Heart left ventricle (tissue), 16 donors: ENCODE data around the gene CYP2E1. TPM values are rescaled to one million over a fixed set of nuclear protein-coding genes. Genes with fewer than 3 reads are reported as not detected.
"Not testable (repeated sequence)": the region's sequence is repeated elsewhere in the genome, so short reads cannot be mapped to it uniquely, and the experiment has no call there.

Experiments used
- ATAC-seq, 4 donors: fragments of 200-7000 bp; cut with Tn5 transposase; one replicate each; pipeline ENCODE4 v1.9.1; 2020 to 2022; ENCODE audit warnings: moderate library complexity in 4 of 4, mild to moderate bottlenecking in 3 of 4, moderate number of reproducible peaks in 1 of 4
- DNase-seq, 5 donors: peaks; one replicate each; pipeline ENCODE4 v3.0.0-alpha.2; 2020
- H3K27ac ChIP-seq, 12 donors: fragments of 200-600 bp; sonication (generic) in 4 of 12; one replicate each; pipeline versions ENCODE4 v1.5.0 to v1.8.0; 2016 to 2022; ENCODE audit warnings: mild to moderate bottlenecking in 2 of 12
- H3K27me3 ChIP-seq, 9 donors: fragments of 200-600 bp; sonication (generic) in 2 of 9; one replicate each; pipeline versions ENCODE4 v1.5.1 to v1.8.0; 2016 to 2022; ENCODE audit warnings: mild to moderate bottlenecking in 3 of 9
- H3K36me3 ChIP-seq, 9 donors: fragments of 200-600 bp; sonication (generic) in 2 of 9; one replicate each; pipeline versions ENCODE4 v1.5.0 to v1.8.0; 2018 to 2022; ENCODE audit warnings: mild to moderate bottlenecking in 2 of 9
- H3K4me1 ChIP-seq, 12 donors: fragments of 200-600 bp; sonication (generic) in 4 of 12; one replicate each; pipeline versions ENCODE4 v1.5.0 to v1.8.0; 2016 to 2022; ENCODE audit warnings: mild to moderate bottlenecking in 3 of 12
- H3K4me3 ChIP-seq, 12 donors: fragments of 200-600 bp; sonication (generic) in 4 of 12; one replicate each; pipeline versions ENCODE4 v1.5.0 to v1.8.0; 2017 to 2022; ENCODE audit warnings: mild to moderate bottlenecking in 9 of 12, moderate library complexity in 4 of 12
- H3K9me3 ChIP-seq, 12 donors: fragments of 200-600 bp; sonication (generic) in 4 of 12; one replicate each; pipeline versions ENCODE4 v1.5.0 to v1.8.0; 2016 to 2022; ENCODE audit warnings: mild to moderate bottlenecking in 1 of 12
- POLR2A ChIP-seq, 2 donors: fragments of 450-650 bp; IDR thresholded peaks; one replicate each; pipeline ENCODE4 v1.6.1; 2017; ENCODE audit warnings: antibody characterized with exemption in 2 of 2, mild to moderate bottlenecking in 2 of 2, moderate library complexity in 2 of 2
- WGBS, 4 donors: extraction: QIAGEN DNeasy Blood & Tissue Kit in 2 of 4; methylation state at CpG; one replicate each; pipeline versions ENCODE4 v1.1.5 to v1.1.7; 2013 to 2018; 5-methylcytosine and 5-hydroxymethylcytosine counted together
- intact Hi-C, 10 donors: fragments of 100-400 bp; cut with DNase I; formaldehyde crosslinking; loops; one replicate each; pipeline versions ENCODE4 v1.11.1 to v1.14.2; 2022
- polyA plus RNA-seq, 2 donors: library from polyadenylated mRNA; stranded (reverse); fragments of 200-250 nt; gene quantifications; one replicate each; pipeline ENCODE4 v1.2.3, GENCODE V29; 2013
- total RNA-seq, 9 donors: library from RNA; depleted of rRNA in 2 of 9; stranded (reverse); fragments of >200 nt in 2 of 9; fragmentation: NEBNext Ultra II Directional in 3 of 9; extraction: Animal tissue kit (Norgen Biotek cat#: 25700) in 3 of 9; gene quantifications; one replicate each; pipeline versions ENCODE4 v1.1.0 to v1.2.4, GENCODE V29; 2016 to 2023
- TF ChIP-seq, protein P1 (sequence below), 12 donors: fragments of 200-600 bp; sonication (generic) in 4 of 12; IDR thresholded peaks; one replicate each; pipeline versions ENCODE4 v1.5.0 to v1.8.0; 2018 to 2022; ENCODE audit warnings: antibody characterized with exemption in 12 of 12, mild to moderate bottlenecking in 5 of 12
- donor health status: ischemic (EF 13 %, LVEDD 7.1; RV severe dilation, severe dysfunction).
- donor health status: healthy with polysubstance abuse.
- donor health status: DM: no; HTN: yes; CAD: no.
- donor health status: DM: no; HTN: no; CAD: no.
- donor health status: ischemic (EF 25% LVEDD 6.9; RV normal size, moderate dysfunction).
- donor health status: ischemic (EF 25% LVEDD 5.7; RV mildly dilated, moderate dysfunction).
- donor health status: healthy.
- donor health status: DM: yes; HTN: yes; CAD: no.
- donor health status: ischemic (EF 35%, LVEDD 5.7; RV mildly dilated, moderate dysfunction).
- donor health status: nonischemic (EF 11% LVEDD 7.7; RV severe dilation, severe dysfunction).
- donor health status: DM: yes; HTN: yes; CAD: no.
- donor health status: PGD.
- donor health status: ischemic (EF 29% LVEDD 5.4; RV normal size, mild dysfunction).
- donor health status: nonischemic (EF 23%, LVEDD 6.1; RV moderate dilation, normal function).

The CYP2E1 gene
- total and polyA plus RNA-seq, 11 donors, result 0.43 to 2.2 (median 0.82) TPM; not detected in 2

DNA sequence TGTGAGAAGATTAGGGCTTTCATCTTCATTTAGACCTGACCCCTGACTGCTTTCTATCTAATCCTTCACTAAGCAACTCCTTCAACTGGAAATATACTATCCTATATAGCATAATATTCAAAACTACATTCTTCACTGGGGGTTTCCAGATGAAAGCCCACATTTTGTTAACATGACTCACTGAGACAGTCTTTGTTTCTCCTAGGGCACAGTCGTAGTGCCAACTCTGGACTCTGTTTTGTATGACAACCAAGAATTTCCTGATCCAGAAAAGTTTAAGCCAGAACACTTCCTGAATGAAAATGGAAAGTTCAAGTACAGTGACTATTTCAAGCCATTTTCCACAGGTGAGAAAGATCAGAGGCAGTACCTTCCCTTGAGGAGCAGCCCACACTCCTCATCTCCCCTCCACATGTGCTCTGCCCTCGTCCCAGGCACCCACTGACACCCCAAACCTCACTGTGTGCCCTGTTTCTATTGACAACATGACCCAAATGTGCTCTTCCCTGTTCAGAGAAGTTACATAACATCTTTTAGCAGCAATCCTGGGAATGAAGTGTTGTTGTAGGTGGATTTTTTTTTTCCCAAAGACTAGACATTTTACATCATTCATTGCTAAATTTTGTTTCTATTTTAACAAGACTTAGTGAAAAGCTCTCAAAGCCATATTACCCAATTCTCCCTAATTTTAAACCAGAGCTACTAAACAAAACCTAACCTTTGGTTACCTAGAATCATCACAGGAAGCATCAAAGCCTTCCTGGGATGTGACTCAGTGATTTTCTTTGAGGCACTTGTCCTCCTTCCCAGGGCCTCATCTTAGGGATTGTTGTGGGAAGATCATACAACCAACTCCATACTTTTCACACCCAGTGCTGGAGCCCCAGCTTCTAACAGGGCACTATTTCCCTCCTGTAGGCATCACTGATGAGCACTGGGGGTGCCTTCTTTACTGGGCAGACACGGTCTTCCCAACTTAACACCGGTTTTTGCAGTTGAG is 10.7 kb downstream of the CYP2E1 start:
- Histone ChIP-seq H3K9me3 (no peaks in the 10 kb centered on the region), H3K4me3 (no peak overlapping the region), H3K27me3 (peaks cover 0 to 22% (median 0%) of the 10 kb centered on the region in 9 donors), H3K27ac (no peak overlapping the region), H3K36me3 (no peaks in the 10 kb centered on the region), H3K4me1 (no peaks in the 10 kb centered on the region)
- 51 to 83% (median 71%) methylated on average over 4 of the region's 4 CpGs for WGBS, 4 donors
- DNase-seq (no peak), ATAC-seq (no peak)
- no peak for TF ChIP-seq POLR2A (IDR thresholded peaks at IDR 0.05)
- TF ChIP-seq, protein P1, sequence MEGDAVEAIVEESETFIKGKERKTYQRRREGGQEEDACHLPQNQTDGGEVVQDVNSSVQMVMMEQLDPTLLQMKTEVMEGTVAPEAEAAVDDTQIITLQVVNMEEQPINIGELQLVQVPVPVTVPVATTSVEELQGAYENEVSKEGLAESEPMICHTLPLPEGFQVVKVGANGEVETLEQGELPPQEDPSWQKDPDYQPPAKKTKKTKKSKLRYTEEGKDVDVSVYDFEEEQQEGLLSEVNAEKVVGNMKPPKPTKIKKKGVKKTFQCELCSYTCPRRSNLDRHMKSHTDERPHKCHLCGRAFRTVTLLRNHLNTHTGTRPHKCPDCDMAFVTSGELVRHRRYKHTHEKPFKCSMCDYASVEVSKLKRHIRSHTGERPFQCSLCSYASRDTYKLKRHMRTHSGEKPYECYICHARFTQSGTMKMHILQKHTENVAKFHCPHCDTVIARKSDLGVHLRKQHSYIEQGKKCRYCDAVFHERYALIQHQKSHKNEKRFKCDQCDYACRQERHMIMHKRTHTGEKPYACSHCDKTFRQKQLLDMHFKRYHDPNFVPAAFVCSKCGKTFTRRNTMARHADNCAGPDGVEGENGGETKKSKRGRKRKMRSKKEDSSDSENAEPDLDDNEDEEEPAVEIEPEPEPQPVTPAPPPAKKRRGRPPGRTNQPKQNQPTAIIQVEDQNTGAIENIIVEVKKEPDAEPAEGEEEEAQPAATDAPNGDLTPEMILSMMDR (IDR thresholded peaks at IDR 0.05), result no peak
- intact Hi-C loops, result no loop called here

GRCh38 chr10:133541441-133541975 is 14.3 kb downstream of the CYP2E1 start:
- DNase-seq, intact Hi-C loops, H3K4me1 ChIP-seq, H3K4me3 ChIP-seq, H3K36me3 ChIP-seq, H3K27ac ChIP-seq, ATAC-seq, H3K9me3 ChIP-seq: not testable (repeated sequence)
- WGBS, 4 donors, result 27 to 53% (median 40%) methylated on average over 6 of the region's 6 CpGs
- H3K27me3 ChIP-seq, result peaks cover 0 to 16% (median 0%) of the 10 kb centered on the region in 9 donors

- no peaks in the 10 kb centered on the region for H3K4me1 ChIP-seq
- ATAC-seq (no peak), DNase-seq (no peak)
- H3K27ac ChIP-seq, result no peak overlapping the region
- TF ChIP-seq, protein P1 (IDR thresholded peaks at IDR 0.05), result no peak
- no peak for TF ChIP-seq POLR2A (IDR thresholded peaks at IDR 0.05)
- WGBS, 4 donors, result 56 to 72% (median 59%) methylated on average over 1 of the region's 1 CpG
- H3K36me3 ChIP-seq, result no peaks in the 10 kb centered on the region
- intact Hi-C loops, result no loop called here
- no peak overlapping the region for H3K4me3 ChIP-seq
- peaks cover 0 to 21% (median 0%) of the 10 kb centered on the region in 9 donors for H3K27me3 ChIP-seq
- H3K9me3 ChIP-seq, result peaks cover 0 to 26% (median 9%) of the 10 kb centered on the region in 12 donors
These were observed 17.3 kb downstream of the CYP2E1 start for GRCh38 chr10:133544506-133544905.

GRCh38 chr10:133554600-133554999 is 27.4 kb downstream of the CYP2E1 start:
- intact Hi-C loops, result no loop called here

More at GRCh38 chr10:133554600-133554999, 27.4 kb downstream of the CYP2E1 start:
- H3K4me1 ChIP-seq, result no peaks in the 10 kb centered on the region
- H3K4me3 ChIP-seq, result no peak overlapping the region
- TF ChIP-seq, protein P1 (IDR thresholded peaks at IDR 0.05), result no peak
- no peak for TF ChIP-seq POLR2A (IDR thresholded peaks at IDR 0.05)
- 80 to 84% (median 82%) methylated on average over 4 of the region's 4 CpGs for WGBS, 4 donors
- no peaks in the 10 kb centered on the region for H3K36me3 ChIP-seq
- peaks cover 0 to under 1% (median 0%) of the 10 kb centered on the region in 12 donors for H3K9me3 ChIP-seq
- ATAC-seq (no peak), DNase-seq (no peak)
- peaks cover 0 to 28% (median 4%) of the 10 kb centered on the region in 9 donors for H3K27me3 ChIP-seq
- H3K27ac ChIP-seq, result no peak overlapping the region
